SKM-1 treated with dmso at 0.1 percent for 144 hours (cell line): ENCODE results near the gene C5AR1.
"Not testable (repeated sequence)": the region's sequence is repeated elsewhere in the genome, so short reads cannot be mapped to it uniquely, and the experiment has no call there.

ENCODE experiments used
- DNase-seq: peaks from one replicate; lab custom pipeline; 2025; ENCODE audit not compliant: unreplicated experiment; lab: John Stamatoyannopoulos, UW

C5AR1 gene

DNA sequence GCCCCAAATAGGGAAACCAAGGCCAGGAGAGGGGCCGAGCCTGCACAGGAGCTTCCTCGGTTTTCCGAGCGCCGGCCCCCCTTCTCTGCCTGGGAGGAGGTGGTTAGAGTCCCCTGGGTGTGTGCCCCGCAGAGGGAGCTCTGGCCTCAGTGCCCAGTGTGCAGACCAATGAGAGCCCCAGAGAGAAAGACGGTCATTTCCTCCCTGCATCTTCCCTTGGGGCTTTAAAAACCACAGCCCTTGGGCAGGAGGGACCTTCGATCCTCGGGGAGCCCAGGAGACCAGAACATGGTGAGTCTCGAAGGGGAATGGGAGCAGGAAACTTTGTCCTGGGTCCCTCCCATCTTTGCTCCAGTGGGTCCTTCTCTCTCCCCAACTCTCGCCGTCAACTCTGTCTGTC is at the start of gene C5AR1:
C5AR1 (plus strand) TSS at position 254 of the 400 bp plus-strand sequence; CDS start at position 289, 35 bp downstream.
- no peak for DNase-seq

DNA sequence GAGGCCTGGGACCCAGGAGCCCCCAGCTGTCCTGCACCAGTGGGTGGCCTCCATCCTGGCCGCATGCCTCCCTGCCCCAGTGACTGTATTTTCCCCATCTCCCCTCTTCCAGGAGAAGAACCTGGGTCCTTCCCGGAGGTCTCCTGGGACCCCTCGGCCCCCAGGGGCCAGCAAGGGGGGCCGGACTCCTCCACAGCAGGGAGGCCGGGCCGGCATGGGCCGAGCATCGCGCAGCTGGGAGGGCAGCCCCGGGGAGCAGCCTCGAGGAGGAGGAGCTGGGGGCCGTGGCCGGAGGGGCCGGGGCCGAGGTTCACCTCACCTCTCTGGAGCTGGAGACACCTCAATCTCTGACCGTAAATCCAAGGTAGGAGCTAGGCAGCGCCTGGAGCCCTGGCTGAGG is 49.2 kb upstream of the C5AR1 start:
- DNase-seq = no peak

DNA sequence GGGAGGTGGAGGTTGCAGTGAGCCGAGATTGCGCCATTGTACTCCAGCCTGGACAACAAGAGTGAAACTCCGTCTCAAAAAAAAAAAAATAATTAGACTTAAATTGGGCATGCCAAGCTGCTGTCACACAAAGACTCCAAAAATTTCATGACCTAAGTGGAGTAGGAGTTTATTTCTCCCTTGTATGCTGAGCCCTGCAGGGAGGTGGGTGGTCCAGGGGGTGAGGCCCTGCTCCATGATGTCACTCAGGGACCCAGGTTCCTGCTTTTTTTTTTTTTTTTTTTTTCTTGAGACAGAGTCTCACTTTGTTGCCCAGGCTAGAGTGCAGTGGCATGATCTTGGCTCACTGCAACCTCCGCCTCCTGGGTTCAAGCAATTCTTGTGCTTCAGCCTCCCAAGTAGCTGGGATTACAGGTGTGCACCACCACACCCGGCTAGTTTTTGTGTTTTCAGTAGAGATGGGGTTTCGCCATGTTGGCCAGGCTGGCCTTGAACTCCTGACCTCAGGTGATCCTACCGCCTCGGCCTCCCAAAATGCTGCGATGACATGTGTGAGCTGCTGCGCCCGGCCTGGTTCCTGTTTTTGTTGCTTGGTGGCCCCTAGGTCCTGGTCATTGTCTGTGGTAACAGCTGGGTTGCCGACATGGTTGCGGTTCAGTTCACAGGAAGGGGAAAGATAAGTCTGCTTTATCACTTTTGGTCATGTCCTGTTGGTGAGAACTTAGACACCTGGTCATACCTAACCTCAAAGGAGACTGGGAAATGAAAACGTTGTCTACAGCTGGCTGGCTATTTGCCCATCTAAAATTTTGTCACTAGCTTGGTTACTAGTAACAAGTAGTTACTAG is 47.5 kb upstream of the C5AR1 start:
- not testable (repeated sequence) for DNase-seq

- no peak for DNase-seq
Measured at GRCh38 chr19:47264629-47265028, 45.0 kb upstream of the C5AR1 start.

- DNase-seq = no peak
Measured at GRCh38 chr19:47266401-47266941, 43.2 kb upstream of the C5AR1 start.

GRCh38 chr19:47267350-47267759 is 42.3 kb upstream of the C5AR1 start:
- DNase-seq = no peak

GRCh38 chr19:47268028-47268427 is 41.6 kb upstream of the C5AR1 start:
- no peak for DNase-seq

GRCh38 chr19:47269596-47269995 is 40.1 kb upstream of the C5AR1 start:
- DNase-seq = no peak

GRCh38 chr19:47270408-47270807 is 39.3 kb upstream of the C5AR1 start:
- no peak for DNase-seq

DNA sequence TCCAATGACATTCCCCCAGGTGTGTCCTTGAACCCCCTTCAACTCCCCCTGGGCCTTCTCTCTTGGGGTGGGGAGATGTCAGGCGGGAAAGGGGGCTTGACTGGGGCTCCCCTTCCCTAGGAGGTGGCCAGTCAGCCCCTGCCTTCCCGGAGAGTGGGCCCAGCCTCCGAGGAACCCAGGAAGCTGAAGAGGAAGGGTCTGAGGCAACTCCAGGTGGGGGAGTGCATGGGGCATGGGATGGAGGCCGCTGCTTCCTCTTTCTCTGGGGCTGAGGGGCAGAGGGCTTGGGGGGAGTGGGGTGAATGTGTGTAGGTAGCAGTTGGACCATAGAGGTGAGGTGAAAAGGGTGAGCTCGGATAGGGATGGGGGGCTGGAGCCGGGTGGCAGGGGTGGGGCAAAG is 37.7 kb upstream of the C5AR1 start:
- DNase-seq = no peak

GRCh38 chr19:47272448-47273312 is 37.0 kb upstream of the C5AR1 start:
- no peak for DNase-seq

- DNase-seq = peak; percentile 66
Measured at GRCh38 chr19:47273313-47274070, 36.2 kb upstream of the C5AR1 start.

- peak; percentile 38 for DNase-seq
Measured at GRCh38 chr19:47274071-47274890, 35.4 kb upstream of the C5AR1 start, which contains the start of gene INAFM1. Gene INAFM1 (plus strand): TSS chr19:47274885. CDS start chr19:47274920, 35 bp downstream.

DNA sequence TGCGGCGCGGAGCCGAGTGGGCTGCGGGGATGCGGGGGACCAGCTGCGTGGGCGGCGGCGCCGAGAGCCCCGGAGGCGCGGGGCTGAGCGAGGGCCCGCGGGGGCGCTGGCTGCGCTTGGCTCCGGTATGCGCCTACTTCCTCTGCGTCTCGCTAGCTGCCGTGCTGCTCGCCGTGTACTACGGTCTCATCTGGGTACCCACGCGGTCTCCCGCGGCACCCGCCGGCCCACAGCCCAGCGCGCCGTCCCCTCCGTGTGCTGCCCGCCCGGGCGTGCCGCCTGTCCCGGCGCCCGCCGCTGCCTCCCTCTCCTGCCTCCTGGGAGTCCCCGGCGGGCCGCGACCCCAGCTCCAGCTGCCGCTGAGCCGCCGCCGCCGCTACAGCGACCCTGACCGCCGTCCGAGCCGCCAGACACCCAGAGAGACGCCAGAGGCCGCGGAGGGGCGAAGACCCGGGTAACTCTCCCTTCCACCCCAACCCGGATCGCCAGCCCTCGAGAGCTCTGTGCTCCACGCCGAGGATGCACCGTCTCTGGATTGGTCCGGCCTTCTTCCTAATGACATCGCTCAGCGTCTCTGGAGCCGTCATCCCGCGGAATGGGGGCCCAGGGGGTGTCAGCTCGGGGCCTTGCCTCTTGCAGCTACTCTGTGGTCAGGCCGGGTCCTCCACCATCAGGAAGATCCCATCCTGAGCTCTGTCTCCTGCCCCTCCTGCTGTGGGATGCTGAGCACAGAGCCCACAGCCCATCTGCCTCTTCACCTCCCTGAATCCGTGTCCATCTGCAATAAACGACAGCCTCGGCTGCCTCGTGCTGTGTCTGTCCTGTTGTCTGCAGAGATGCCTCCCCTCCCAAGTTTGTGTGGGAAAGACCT is 34.5 kb upstream of the C5AR1 start:
- DNase-seq = no peak

DNA sequence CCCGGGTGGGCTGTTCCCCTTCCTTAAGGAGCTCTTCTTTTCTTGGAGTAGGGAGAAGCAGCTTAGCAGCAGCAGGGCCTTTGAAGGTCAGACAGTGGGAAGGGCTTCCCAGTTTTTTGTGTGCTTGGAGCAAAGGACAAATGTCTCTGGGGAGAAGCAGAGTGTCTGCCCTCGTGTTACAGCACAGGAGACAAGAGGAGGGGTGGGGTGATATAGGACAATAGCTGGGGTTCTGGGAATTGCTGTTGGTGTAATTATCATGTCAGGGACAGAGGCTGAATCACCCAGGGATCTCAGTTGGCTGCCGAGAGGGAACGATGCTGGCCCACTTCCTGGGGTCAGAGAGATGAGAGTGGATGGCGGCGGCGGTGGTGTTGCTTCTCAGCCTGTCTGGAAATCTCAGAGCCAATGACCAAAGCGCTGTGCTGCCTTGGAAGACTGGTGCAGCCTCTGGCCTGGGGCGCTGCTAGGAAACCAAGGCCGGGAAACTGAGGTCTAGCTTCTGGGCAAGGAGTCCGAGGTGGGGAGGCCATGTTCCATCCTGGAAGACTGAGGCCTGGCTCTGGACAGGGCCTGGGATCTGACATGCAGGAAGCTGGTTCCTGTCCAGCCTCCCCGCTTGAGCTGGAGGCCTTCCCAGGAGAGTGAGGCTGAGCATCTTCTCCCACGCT is 33.7 kb upstream of the C5AR1 start:
- no peak for DNase-seq

GRCh38 chr19:47276513-47276912 is 33.1 kb upstream of the C5AR1 start:
- not testable (repeated sequence) for DNase-seq

DNA sequence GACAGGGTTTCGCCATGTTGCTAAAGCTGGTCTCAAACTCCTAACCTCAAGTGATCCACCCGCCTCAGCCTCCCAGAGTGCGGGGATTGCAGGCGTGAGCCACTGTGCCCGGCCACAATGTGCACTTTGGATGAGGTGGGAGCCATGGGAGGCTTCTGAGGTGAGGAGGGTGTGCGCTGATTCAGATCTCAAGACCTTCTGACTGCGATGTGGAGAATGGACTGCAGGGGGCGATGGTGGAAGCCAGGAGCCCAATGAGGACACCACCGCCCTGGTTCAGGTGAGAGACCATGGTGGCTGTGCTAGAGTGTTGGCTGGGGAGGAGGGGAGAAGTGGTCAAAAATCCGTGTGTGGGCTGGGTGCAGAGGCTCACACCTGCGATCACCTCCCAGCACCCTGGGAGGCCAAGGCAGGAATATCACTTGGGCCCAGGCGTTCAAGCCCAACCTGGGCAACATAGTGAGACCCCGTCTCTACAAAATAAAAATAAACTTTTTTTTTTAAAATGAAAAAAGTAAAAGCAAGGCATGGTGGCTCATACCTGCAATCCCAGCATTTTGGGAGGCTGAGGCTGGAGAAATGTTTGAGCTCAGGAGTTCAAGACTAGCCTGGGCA is 29.4 kb upstream of the C5AR1 start:
- no peak for DNase-seq
